ENCODE data around the gene FBXL5.

Gene FBXL5, protein sequence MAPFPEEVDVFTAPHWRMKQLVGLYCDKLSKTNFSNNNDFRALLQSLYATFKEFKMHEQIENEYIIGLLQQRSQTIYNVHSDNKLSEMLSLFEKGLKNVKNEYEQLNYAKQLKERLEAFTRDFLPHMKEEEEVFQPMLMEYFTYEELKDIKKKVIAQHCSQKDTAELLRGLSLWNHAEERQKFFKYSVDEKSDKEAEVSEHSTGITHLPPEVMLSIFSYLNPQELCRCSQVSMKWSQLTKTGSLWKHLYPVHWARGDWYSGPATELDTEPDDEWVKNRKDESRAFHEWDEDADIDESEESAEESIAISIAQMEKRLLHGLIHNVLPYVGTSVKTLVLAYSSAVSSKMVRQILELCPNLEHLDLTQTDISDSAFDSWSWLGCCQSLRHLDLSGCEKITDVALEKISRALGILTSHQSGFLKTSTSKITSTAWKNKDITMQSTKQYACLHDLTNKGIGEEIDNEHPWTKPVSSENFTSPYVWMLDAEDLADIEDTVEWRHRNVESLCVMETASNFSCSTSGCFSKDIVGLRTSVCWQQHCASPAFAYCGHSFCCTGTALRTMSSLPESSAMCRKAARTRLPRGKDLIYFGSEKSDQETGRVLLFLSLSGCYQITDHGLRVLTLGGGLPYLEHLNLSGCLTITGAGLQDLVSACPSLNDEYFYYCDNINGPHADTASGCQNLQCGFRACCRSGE

DNA sequence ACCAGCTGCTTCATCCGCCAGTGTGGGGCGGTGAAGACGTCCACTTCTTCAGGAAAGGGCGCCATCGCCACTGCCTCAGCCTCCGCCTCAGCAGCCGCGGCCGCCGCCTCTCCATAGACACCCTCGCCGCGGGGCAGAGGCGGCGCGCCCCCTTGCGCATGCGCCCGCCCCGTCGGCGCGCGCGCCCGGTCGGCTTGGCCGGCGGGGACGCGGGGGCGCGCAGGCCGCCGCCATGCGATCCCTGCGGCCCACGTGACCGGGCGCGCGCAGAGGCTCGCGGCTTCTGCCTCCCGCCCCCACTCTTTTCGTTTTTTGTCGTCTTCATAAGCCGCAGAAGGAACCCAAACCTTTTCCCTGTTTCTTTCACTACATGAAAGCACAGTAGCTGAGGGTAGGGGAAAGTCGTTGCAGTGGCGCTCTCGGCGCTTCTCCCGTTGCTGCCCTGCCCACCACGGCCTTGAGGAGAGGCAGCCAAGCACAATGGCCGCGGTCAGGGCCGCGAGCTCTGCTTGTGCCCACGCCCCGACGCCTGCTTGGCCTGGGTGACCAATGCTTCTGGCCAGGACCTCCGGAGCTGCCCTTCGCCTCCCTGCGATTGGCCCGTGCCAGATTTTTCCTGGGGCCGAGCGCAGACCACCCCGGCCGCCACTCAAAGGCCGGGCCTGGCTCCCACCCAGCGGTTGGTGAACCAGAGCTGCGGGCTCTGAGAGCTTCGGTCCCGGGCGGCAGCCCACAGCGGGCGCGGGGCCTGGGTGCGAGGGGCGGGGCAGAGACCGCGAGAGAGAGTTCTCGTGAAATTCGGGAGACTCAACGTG lies at the start of gene FBXL5:
Gene FBXL5, minus strand, starts transcription at position 135 of the 815 bp plus-strand sequence. Its CDS starts 70 bp downstream, at position 65.
- DNase-seq (ENCODE audit: low read depth): peak; percentile 54

DNA sequence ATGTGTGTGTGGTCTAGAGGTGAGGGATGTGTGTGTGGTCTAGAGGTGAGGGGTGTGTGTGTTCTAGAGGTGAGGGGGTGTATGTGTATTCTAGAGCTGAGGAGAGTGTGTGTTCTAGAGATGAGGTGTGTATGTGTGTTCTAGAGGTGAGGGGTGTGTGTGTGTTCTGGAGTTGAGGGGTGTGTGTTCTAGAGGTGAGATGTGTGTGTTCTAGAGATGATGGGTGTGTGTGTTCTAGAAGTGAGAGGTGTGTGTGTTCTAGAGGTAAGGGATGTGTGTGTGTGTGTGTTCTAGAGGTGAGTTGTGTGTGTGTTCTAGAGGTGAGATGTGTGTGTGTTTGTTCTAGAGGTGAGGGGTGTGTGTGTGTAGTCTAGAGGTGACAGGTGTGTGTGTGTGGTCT lies 49.0 kb upstream of the FBXL5 start:
- DNase-seq (ENCODE audit: low read depth): no peak

DNA sequence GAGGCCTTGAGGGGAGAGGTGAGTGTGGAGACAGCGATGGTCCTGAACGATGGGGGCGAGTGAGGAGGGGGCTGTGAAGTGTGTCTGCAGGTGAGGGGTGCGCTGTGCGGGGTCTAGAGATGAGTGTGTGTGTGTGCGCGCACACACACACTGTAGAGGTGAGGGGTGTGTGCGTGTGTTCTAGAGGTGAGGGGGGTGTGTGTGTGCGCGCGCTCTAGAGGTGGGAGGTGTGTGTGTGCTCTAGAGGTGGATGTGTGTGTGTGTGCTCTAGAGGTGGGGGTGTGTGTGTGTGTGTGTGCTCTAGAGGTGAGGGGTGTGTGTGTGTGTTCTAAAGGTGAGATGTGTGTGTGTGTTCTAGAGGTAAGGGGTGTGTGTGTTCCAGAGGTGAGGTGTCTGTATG lies 48.3 kb upstream of the FBXL5 start:
- no peak for DNase-seq (ENCODE audit: low read depth)

DNA sequence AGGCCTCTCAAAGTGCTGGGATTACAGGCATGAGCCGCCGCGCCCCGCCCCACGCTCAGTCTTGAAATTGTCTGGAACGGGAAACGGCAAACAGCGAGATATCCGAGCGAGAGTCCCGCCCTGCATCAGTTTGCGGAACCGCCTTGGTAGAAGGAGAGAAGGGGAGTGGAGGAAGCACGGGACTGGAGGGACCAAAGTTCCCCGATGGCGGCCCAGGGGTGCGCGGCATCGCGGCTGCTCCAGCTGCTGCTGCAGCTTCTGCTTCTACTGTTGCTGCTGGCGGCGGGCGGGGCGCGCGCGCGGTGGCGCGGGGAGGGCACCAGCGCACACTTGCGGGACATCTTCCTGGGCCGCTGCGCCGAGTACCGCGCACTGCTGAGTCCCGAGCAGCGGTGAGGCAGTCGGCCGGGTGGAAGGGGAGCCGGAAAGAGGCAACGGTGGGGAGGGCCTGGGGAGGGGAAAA lies 47.8 kb upstream of the FBXL5 start, which contains the start of gene BST1:
Gene BST1, plus strand, starts transcription at position 125 of the 463 bp plus-strand sequence. Its CDS starts 80 bp downstream, at position 205.
- DNase-seq (ENCODE audit: low read depth): peak; percentile 23

DNA sequence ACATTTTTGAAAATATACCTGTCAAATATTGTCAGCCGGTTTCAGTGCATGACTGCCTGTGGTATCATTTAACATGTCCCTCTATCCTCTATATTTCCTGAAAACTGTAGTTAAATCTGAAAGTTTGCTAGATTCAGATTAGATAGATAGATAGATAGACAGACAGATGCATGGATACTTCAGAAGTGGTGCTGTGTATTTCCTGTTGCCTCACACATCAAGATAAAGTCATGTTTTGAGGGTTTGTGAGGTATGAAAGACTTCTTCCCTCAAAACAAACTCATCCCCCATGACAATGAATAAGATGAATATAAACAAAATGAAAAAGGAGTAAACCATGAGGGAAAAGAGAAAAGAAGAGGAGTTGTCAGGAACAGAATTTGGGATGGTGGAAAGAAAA lies 41.7 kb upstream of the FBXL5 start:
- DNase-seq (ENCODE audit: low read depth): no peak

DNA sequence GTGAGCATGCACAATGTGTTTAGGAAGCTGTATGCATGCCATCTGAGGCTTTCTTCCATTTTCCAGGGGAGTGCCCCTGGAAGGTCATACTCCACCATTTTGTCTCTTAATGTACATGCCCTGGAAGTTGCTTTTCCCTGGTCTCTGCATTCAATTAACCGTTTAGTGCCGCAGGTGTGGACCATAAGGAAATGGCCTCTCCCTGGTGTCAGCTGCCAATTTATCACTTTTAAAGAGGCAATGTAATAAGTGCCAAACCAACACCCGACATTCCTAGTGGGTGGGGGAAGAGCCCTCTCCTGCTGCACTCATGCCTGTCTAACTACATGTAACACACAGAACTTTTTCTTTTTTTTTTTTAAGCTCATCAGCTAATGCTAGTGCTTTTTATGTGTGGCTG lies 40.6 kb upstream of the FBXL5 start:
- DNase-seq (ENCODE audit: low read depth): no peak

DNA sequence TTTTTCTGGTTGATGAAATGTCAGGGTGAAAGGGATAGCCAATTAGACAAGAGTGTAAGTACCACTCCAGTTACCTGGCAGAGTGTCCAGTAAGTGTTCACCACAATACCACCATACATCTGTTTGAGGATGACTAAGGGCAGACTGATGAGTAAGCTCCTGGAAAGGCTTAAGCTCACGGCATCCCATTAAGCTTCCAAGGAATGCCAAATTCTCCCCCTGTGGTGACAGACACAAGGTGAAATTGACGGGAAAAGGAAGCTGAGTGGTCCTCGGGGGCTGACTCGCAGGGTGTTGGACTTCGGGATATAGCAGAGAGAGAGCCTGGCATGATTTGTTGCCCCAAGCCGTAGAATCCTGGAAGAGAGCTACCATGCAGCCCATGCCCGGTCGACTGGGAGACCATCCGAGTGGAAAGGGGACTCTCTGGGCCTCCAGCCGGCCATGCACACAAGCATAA lies 40.1 kb upstream of the FBXL5 start:
- DNase-seq (ENCODE audit: low read depth): no peak

DNA sequence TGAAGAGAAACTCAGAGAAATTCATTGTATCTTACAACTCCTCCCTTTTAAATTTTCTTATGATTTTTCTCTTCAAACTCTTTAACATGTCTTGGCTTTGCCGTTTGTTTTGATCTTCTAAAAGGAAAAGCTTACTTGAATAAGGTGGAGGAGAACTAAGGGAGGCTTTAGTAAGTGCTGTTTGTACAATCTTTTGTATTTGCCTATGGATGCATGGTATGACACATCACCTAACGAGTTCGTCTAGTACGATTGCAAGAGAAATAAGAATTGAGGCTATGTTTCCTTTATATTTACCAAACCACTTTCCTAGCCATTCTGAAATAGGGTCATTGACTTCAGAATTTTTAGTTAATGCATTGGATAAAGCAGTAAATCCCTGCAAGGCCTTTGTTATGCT lies 39.3 kb upstream of the FBXL5 start:
- no peak for DNase-seq (ENCODE audit: low read depth)

DNA sequence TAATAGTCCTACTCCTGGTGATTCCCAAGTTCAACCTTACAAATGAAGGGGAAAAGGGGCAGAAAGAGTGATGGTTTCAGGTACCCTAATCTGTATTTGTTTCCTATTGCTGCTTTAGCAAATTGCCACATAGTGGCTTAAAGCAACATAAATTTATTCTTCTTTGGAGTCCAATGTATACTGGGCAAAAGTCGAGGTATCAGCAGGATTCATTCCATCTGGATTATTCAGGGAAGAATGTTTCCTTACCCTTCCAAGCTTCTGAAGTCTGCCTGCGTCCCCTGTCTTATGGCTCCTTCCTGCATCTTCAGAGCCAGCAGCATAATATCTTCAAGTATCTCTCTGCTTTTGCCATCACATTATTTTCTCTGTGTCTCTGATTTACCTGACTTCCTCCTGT lies 37.4 kb upstream of the FBXL5 start:
- no peak for DNase-seq (ENCODE audit: low read depth)

DNA sequence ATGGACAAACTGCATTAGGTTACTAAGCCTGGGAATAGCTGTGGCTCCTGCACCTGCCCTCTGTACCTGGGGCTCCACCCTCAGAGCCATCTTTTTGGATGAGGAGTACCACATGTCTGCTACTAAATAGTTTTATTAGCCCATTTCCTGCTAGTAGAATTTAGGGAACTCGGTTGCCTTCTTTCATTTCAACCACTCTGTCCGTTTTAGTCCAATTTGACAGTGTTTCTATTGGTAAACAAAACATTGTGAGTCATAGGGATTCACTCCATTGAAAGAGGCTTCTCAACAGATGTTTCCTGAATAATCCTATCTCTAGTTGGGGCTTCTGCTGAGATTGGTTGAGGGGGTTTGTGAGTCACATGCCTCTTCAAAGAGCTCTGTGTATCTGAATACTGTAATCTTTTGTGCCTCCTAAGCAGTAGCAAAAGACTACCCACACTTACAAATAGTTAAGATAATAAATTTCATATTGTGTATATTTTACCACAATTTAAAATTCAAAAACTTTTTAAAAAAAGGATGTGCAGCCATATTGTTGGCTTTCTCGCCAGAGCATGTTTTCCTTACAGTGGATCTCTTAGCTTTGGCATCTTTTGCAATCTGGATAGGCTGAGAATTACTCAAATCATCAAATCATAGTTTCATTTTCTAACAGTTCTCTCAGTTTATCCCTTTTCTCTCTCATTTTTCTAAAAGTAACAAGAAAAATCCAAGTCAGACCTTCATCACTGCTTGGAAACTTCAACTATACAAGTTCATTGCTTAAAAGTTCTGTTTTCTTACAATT lies 36.4 kb upstream of the FBXL5 start:
- no peak for DNase-seq (ENCODE audit: low read depth)

DNA sequence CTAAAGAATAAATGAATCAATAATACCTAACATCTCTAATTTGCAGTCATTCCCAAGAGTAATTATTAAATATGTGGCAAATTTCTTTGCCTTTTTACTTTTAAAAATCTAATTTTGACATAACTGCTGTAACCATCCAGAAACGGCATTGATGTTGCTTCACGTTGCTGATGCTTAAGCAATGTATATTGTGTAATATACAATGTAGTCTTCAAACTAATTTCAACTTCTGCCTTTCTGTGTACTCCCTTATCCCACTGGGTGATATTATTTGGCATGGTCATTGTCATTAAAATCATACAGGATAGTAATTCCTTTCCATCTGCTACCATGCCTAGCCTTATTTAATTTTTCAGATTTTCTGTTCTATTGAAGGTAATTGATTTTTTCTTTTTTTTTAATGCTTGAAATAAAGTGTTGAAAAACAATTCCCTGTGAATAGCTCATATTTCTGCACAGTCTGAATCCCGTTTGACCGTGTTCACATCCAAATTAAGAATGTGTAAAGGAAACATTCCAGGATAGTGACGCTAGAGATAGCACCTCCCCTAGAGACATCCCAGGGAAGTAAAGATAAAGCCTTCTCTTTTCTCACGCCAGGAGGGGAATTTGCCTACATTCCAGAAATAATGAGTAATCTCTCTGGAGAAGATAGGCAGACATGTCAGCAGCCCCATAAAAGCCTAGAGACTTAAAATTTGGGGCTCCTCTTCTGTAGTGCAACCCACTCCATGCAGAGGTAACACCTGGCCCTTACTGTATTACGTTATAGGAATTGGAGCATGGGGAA lies 35.1 kb upstream of the FBXL5 start:
- DNase-seq (ENCODE audit: low read depth): no peak

DNA sequence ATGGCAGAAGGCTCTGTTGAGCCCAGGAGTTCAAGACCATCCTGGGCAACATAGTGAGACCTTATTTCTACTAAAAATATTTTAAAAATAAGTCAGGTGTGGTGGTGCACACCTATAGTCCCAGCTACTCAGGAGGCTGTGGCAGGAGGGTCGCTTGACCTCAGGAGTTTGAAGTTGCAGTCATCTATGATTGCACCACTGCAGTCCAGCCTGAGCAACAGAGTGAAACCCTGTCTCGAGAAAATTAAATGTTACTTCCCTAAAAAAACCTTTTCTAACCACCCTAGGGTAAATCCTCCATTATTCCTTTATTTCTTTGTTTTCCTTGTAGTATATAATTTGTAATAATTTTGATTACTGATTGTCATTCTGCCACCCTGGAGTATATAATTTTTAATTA lies 34.4 kb upstream of the FBXL5 start:
- DNase-seq (ENCODE audit: low read depth): no peak

DNA sequence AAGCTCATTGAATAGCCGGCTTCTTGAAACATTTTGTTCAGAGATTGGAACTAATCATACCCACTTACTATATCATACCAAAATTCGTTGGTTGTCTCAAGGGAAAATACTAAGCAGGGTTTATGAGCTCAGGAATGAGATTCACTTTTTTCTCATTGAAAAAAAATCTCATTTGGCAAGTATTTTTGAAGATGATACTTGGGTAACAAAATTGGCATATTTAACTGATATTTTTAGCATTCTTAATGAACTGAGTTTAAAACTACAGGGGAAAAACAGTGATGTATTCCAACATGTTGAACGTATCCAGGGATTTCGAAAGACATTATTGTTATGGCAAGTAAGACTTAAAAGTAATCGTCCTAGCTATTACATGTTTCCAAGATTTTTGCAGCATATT lies 32.9 kb upstream of the FBXL5 start:
- no peak for DNase-seq (ENCODE audit: low read depth)

DNA sequence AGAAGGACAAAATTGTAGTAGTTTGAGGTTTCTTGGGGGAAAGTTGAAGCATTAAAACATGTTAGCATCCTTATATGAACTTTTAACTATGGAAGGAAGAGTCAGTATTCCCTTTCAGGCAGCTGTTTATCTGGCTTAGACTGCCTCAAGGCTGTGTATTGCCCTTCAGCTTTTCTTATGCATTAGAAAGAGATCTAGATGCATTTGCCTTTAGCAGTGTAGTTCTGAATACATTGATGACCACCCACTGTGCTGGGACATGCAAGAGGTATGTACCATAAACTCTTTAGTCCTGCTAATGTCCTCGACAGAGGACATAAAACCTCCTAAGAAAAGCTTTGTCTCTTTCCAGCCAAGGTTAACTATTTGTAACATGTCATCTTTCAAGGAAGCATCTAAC lies 29.3 kb upstream of the FBXL5 start:
- no peak for DNase-seq (ENCODE audit: low read depth)

DNA sequence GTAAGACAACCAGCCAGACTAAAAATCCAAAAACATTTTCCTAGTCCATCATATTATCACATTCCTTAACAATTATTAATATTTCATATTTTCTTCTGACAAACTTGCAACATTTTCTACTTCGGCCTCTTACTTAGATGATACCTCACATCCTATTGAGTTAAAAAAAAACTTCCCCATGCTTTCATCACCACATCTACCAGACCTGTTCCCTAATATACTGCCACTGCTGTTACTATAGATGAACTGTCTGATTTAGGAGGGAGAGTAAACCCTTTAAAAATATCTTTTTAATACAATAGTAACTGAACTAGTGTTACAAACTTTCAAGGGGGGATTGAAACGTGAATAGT lies 28.0 kb upstream of the FBXL5 start:
- DNase-seq (ENCODE audit: low read depth): no peak

DNA sequence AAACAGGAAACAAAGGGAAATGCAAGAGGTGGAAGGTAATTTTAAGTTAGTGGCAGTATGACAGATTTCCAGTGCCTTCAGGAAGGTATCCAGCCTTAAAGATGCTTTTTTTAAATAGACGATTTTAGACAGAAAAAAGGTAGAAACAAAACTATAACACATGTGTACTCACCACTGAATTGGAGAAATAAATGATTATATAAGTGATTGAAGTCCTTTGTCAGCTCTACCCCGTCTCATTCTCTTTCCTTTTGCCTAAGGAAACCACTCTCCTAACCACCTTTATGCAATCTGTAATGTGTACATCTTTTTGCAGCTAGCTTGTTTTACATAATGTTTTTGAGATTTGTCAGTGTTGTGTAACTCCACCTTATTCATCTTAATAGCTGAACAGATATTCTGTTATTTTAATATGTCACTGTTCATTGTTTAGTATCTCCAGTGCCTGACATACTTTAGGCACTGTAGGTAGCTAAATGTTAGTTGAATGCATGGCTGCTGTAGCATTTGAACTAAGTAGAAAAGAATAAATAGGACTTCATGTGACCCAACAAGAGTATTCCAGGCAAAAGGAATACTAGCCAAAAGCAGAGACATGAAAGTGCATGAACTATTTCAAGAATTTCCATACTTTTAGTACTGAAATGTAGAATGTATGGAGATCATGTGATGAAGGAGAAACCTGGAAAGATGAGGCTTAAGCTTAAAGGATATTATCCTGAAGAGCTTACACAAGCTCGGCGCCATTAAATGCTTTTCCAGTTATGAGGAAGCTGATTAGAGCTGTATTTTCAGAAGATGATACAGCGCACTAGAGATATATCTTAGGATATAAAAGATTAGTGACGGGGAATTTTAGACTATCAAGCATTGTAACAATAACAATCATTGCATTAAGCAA lies 27.3 kb upstream of the FBXL5 start:
- no peak for DNase-seq (ENCODE audit: low read depth)

DNA sequence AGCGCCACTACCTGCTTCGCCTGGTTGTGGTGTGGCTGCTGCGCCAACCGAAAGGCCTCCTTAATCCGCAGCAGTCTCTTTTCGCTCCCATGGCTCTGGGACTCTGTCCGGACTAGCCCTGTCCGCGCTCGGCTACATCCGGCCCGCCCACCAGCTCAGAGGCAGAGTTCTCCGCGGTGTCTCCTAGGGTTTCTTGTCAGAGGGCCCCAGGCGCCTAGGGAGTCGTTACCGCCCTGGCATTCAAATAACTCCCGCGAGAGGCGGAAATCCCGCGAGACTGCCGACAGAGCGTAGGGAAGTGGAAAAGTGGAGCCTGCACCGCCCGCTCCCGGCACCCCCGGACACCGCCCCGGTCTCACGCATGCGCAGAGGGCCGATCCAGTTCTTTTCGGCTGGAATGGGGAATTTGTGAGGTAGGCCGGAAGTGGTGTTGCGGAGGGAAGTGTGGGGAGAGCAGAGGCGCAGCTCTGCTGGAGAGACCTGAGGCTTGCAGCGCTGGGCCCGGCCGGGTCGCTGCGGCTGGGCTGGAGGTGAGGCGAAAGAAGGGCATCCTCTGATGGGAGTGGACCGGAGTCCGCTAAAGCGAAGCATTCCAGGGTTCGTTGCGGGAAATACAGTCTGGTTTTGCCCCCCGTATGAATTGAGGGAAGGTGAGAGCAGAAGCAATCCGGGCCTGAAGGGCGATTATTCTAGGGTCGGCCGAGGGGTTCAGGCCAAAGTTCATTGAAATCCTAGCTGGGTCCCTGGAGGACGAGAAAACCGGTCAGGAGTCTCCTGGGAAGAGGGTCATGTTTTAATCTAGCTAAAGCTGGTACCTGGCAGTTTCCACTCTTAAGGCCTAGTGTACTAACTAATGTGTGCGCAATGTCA lies 26.4 kb upstream of the FBXL5 start, which contains the start of gene FAM200B:
Gene FAM200B, plus strand, starts transcription at position 456 of the 870 bp plus-strand sequence. CDS start 5,151 bp downstream, outside the sequence.
- DNase-seq (ENCODE audit: low read depth): peak; percentile 98

DNA sequence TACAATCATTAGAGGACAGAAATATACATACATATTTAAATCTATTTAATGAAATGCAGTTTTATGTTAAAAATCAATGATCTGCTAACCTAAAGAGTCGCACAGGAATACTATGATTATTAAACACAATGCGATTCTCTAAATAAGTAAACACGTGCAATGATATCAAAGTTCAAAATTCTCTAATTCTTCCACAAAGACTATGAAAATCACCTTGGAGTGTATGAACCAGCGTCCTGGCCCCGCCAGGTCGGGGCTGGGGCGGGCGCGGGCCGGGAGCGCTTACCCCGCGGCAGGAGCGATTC lies 25.9 kb upstream of the FBXL5 start:
- DNase-seq (ENCODE audit: low read depth): no peak

DNA sequence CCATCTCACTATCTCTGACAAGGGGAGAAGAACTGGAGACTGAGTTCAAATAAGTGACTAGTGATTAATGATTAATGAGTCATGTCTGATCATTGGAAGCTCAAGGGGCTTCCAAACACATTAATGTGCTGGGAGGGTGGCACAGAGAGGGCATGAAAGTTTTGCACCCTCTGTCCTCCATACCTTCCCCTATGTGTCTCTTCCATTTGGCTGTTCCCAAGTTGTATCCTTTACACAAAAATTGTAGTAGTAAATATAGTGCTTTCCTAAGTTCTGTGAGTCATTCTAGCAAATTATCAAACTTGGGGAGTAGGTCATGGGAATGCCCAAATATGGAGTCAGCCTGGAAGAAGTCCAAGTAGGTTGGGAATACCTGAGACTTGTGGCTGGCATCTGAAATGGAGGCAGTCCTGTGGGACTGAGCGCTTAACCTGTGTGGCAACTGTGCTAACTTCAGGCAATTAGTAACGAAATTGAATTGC lies 22.4 kb upstream of the FBXL5 start:
- no peak for DNase-seq (ENCODE audit: low read depth)
